ENCODE measurements around the gene RAD18. TPM values are rescaled to one million over a fixed set of nuclear protein-coding genes. Genes with fewer than 3 reads are reported as not detected.
A peak's percentile ranks its signal among the peaks of the same experiment; 100 is the strongest.

The RAD18 gene
- total and polyA plus RNA-seq, 9 of the 15 experiments (the other 6 are each of a cell fraction or from before 2014, with no cell fraction given), result 19.2 to 49.4 (median 34.4) TPM

- TF ChIP-seq, protein P1, sequence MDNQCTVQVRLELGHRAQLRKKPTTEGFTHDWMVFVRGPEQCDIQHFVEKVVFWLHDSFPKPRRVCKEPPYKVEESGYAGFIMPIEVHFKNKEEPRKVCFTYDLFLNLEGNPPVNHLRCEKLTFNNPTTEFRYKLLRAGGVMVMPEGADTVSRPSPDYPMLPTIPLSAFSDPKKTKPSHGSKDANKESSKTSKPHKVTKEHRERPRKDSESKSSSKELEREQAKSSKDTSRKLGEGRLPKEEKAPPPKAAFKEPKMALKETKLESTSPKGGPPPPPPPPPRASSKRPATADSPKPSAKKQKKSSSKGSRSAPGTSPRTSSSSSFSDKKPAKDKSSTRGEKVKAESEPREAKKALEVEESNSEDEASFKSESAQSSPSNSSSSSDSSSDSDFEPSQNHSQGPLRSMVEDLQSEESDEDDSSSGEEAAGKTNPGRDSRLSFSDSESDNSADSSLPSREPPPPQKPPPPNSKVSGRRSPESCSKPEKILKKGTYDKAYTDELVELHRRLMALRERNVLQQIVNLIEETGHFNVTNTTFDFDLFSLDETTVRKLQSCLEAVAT (IDR thresholded peaks at IDR 0.05), result 0 out of 4 replicates have a peak, but pooled peaks of 1 of the 2 experiments have one; percentile 41
- no peak for TF ChIP-seq ZBTB1 (CRISPR knock-in tag; IDR thresholded peaks at IDR 0.05; ENCODE audit: borderline replicate concordance, low read depth)
- peak in 2 of 3 experiments; percentile 53 to 59 for TF ChIP-seq YY1 (IDR thresholded peaks at IDR 0.05; ENCODE audit: borderline replicate concordance in 1 of 3, control insufficient read depth in 1 of 3, extremely low read depth in 1 of 3, insufficient read depth in 3 of 3, insufficient read length in 1 of 3, insufficient replicate concordance in 2 of 3, low read depth in 1 of 3, low read length in 2 of 3)
- TF ChIP-seq, protein P2, sequence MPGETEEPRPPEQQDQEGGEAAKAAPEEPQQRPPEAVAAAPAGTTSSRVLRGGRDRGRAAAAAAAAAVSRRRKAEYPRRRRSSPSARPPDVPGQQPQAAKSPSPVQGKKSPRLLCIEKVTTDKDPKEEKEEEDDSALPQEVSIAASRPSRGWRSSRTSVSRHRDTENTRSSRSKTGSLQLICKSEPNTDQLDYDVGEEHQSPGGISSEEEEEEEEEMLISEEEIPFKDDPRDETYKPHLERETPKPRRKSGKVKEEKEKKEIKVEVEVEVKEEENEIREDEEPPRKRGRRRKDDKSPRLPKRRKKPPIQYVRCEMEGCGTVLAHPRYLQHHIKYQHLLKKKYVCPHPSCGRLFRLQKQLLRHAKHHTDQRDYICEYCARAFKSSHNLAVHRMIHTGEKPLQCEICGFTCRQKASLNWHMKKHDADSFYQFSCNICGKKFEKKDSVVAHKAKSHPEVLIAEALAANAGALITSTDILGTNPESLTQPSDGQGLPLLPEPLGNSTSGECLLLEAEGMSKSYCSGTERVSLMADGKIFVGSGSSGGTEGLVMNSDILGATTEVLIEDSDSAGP (CRISPR knock-in tag; IDR thresholded peaks at IDR 0.05), result no peak
- TF ChIP-seq, protein P3, sequence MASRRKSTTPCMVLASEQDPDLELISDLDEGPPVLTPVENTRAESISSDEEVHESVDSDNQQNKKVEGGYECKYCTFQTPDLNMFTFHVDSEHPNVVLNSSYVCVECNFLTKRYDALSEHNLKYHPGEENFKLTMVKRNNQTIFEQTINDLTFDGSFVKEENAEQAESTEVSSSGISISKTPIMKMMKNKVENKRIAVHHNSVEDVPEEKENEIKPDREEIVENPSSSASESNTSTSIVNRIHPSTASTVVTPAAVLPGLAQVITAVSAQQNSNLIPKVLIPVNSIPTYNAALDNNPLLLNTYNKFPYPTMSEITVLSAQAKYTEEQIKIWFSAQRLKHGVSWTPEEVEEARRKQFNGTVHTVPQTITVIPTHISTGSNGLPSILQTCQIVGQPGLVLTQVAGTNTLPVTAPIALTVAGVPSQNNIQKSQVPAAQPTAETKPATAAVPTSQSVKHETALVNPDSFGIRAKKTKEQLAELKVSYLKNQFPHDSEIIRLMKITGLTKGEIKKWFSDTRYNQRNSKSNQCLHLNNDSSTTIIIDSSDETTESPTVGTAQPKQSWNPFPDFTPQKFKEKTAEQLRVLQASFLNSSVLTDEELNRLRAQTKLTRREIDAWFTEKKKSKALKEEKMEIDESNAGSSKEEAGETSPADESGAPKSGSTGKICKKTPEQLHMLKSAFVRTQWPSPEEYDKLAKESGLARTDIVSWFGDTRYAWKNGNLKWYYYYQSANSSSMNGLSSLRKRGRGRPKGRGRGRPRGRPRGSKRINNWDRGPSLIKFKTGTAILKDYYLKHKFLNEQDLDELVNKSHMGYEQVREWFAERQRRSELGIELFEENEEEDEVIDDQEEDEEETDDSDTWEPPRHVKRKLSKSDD (conservative IDR thresholded peaks at IDR 0.05; ENCODE audit: low read length), result 0 out of 2 replicates have a peak, but pooled peaks have one; percentile 56
- TF ChIP-seq, protein P4, sequence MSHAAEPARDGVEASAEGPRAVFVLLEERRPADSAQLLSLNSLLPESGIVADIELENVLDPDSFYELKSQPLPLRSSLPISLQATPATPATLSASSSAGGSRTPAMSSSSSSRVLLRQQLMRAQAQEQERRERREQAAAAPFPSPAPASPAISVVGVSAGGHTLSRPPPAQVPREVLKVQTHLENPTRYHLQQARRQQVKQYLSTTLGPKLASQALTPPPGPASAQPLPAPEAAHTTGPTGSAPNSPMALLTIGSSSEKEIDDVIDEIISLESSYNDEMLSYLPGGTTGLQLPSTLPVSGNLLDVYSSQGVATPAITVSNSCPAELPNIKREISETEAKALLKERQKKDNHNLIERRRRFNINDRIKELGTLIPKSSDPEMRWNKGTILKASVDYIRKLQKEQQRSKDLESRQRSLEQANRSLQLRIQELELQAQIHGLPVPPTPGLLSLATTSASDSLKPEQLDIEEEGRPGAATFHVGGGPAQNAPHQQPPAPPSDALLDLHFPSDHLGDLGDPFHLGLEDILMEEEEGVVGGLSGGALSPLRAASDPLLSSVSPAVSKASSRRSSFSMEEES (CRISPR knock-in tag; IDR thresholded peaks at IDR 0.05), result no peak
- TF ChIP-seq MEIS2 (IDR thresholded peaks at IDR 0.05; ENCODE audit: partially characterized antibody), result peak; percentile 93
- TF ChIP-seq PATZ1 (CRISPR knock-in tag; IDR thresholded peaks at IDR 0.05; ENCODE audit: borderline replicate concordance), result no peak
- TF ChIP-seq NCOR1 (IDR thresholded peaks at IDR 0.05), result no peak
- TF ChIP-seq, protein P5, sequence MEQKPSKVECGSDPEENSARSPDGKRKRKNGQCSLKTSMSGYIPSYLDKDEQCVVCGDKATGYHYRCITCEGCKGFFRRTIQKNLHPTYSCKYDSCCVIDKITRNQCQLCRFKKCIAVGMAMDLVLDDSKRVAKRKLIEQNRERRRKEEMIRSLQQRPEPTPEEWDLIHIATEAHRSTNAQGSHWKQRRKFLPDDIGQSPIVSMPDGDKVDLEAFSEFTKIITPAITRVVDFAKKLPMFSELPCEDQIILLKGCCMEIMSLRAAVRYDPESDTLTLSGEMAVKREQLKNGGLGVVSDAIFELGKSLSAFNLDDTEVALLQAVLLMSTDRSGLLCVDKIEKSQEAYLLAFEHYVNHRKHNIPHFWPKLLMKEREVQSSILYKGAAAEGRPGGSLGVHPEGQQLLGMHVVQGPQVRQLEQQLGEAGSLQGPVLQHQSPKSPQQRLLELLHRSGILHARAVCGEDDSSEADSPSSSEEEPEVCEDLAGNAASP (IDR thresholded peaks at IDR 0.05), result no peak
- TF ChIP-seq RBM39 (optimal IDR thresholded peaks at IDR 0.05; ENCODE audit: low read depth, low read length), result no peak
- no peak for TF ChIP-seq CBFA2T2 (conservative IDR thresholded peaks at IDR 0.05)
- no peak for TF ChIP-seq ZNF354B (CRISPR knock-in tag; IDR thresholded peaks at IDR 0.05)
- TF ChIP-seq XRCC3 (IDR thresholded peaks at IDR 0.05), result no peak
- TF ChIP-seq ZNF384 (IDR thresholded peaks at IDR 0.05; ENCODE audit: low read depth, low read length), result 0 out of 2 replicates have a peak, but pooled peaks have one; percentile 21
Measured at GRCh38 chr3:8963137-8963853, at the start of gene RAD18 (continued).
